Measurements from ENCODE around the gene NAXE.
A peak's percentile ranks its signal among the peaks of the same experiment; 100 is the strongest.
"Not testable (repeated sequence)": the region's sequence is repeated elsewhere in the genome, so short reads cannot be mapped to it uniquely, and the experiment has no call there.

NAXE gene

GRCh38 chr1:156566436-156566835 lies 25.1 kb upstream of the NAXE start:
- no peak for DNase-seq (ENCODE audit: low read depth, low spot score)

DNA sequence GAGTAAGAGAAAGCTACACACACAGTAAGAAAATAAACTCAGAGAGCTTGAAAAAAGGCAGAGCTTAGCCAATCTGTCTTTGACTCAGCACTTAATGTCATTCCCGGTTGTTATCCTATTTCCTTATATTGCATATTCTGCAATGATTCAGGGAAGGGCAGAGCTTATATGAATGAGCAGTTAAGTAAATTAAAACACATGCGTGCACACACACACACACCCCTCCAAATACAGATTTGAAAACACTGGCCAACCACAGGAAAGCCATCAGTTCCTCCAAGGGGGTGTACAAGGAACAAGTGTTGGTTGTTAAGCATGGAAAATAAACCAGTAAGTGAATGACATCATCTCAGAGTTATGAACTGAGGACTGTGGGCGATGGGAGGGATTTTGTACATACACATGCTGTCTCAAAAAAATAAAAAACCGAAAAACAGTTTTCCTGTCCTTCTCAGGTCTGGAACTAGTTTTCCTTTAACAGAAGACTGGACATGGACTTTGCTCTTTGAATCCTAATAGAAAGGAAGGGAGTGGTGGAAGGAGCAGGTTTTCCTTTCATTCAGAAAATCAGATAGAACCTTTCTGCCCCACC lies 20.2 kb upstream of the NAXE start:
- no peak for DNase-seq (ENCODE audit: low read depth, low spot score)

DNA sequence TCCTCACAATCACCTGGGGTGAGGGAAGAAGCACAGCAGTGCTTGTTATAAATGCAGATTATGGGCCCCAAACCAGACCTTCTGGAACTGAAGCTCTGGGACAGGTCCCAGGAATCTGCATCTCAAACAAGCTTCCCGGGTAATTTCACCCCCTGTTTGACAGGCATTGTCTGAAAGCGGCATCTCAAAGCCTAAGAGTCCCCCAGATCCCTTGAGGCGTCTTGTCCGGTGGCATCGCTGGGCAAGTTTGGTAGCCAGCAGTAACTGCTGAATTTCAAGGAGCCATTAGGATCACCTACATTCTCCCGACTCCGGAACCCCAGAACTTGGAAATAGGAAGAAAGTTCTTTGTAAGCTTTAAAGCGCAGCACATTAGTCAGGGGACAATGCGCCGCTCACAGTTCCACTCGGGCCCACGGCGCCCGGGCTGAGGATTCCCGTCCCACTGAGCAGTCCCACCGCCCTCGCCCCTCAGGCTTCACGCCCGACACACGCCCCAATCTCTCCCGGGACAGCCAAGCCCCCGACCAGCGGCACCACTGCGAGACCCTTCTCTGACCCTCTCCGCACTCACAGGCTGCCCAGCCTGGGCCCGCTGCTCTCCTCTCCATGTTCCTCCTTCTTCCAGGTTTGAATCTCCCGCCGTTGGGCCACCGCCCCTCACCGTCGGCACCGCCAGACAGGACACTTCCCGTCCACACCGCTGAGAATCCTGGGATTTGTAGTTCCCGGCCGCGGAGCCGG lies 19.5 kb upstream of the NAXE start, which contains the start of gene IQGAP3:
Gene IQGAP3 (minus strand): TSS at position 647 of the 744 bp plus-strand sequence. CDS start 36 bp downstream, at position 611.
- peak; percentile 53 for DNase-seq (ENCODE audit: low read depth, low spot score)

DNA sequence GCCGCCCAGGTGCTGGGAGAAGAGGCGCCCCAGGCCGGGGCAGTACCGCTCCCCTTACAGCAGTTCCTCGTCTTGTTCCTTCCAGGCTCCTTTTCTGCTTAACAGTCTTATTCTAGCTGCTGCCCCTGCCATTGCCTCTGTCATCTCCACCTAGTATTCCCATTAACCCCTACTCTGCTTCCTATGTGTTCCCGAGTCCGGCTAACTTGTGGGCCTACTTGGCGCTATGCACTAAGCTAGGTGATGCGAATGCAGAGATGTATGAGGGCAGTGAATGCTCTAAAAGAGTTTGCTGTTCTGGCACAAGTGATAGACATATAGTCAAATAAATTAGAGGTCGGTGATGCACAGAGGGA lies 18.9 kb upstream of the NAXE start:
- DNase-seq (ENCODE audit: low read depth, low spot score), result no peak

- DNase-seq (ENCODE audit: low read depth, low spot score), result no peak
These were observed 17.4 kb upstream of the NAXE start for GRCh38 chr1:156574039-156574633.

DNA sequence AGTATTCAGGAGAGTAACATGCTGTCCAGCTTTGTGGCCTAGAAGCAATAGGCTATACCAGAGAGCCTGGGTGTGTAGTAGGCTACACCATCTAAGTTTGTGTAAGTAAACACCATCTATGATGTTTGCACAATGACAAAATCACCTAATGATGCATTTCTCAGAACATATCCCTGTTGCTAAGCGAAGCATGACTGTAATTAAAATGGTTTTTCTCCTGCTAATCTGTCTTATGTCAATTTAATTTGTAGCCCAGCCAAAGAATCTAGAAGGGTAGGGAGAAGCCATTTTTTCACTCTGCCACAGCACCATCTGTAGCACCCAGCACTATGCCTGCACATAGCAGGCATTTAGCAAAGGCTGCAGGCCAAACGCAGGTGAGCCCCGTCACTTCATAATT lies 14.0 kb upstream of the NAXE start:
- no peak for DNase-seq (ENCODE audit: low read depth, low spot score)

DNA sequence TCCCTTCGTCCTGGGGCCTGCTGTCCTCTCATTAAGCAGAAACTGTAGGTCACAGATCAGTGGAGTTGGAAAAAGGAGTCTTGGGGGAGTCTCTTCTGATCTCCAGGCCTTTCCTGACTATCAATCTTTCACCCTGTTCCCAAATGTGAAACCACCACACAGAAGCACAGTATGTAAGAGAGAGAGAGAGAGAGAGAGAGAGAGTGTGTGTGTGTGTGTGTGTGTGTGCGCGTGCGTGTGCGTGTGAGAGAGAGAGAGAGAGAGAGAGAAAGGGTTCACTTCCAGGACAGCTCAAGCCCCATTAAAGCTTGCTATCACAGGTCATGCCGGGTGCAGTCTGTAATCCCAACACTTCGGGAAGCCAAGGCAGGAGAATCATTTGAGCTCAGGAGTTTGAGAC lies 13.5 kb upstream of the NAXE start:
- DNase-seq (ENCODE audit: low read depth, low spot score), result no peak

- DNase-seq (ENCODE audit: low read depth, low spot score), result no peak
These were observed 12.1 kb upstream of the NAXE start, which contains the start of gene TTC24 for GRCh38 chr1:156579472-156579871. TSS of gene TTC24 (plus strand) at chr1:156579723. CDS start at chr1:156581365, 1,642 bp downstream.

DNA sequence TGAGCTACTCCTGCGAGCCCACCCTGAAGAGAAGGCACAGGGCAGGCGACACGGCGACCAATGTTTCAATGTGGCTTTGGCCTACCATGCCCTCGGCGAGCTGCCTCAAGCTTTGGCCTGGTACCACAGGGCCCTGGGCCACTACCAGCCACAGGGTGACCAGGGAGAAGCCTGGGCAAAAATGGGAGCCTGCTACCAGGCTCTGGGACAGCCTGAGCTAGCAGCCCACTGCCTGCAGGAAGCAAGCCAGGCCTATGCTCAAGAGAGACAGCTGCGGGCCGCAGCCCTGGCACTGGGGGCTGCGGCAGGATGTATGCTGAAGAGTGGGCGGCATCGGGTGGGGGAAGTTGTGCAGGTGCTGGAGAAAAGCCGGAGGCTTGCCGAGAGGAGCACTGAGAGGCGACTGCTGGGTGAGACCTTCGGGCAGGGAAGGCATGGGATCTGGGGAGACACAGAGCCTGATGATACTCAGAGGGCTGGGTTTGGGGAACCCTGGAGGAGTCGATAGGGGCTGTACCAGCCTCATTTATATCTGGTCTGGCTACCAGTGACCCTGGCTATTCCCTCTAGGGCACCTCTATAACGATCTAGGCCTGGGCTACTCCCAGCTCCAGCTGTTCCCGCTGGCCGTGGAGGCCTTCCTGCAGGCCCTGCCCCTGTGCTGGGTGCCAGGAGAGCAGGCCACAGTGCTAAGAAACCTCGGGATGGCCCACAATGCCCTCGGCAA lies 9.8 kb upstream of the NAXE start:
- no peak for DNase-seq (ENCODE audit: low read depth, low spot score)

GRCh38 chr1:156582388-156583017 lies 9.1 kb upstream of the NAXE start:
- no peak for DNase-seq (ENCODE audit: low read depth, low spot score)

DNA sequence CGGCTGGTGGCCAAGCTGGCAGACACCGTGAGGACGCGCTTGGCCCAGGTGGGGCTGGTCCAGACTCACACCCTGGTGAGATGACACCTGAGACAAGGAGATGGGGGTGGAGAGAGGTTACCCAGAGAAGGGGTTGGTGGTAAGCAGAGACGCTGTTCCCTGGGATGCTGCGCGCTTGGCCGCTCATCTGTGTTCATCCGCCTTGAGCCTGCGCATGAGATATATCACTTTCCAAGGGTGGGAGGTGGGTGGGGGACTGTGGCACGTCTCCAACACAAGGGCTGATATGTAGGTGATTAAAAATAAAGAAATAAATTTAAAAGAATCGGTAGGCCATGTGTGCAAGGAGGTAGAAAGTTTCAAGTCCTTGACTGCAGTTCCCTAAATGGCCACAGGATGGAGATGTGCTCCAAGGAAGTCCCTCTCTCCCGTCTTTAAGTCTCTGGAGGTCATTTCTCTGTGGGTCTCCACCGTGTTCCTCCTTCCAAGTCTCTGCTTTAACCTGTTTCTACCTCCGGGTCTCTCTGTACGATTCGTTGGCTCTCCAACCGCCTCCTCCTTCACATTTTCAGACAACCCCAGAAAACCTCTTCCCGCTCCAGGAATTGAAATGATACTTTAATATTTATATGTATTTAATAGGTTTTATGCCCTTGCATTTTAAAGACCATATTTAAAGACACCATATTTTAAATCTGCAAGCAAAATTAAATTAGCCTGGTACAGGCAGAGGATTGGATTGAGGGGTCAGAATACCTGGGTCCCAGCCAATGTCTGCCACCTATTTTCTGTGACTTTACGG lies 7.6 kb upstream of the NAXE start:
- DNase-seq (ENCODE audit: low read depth, low spot score), result peak; percentile 45

DNA sequence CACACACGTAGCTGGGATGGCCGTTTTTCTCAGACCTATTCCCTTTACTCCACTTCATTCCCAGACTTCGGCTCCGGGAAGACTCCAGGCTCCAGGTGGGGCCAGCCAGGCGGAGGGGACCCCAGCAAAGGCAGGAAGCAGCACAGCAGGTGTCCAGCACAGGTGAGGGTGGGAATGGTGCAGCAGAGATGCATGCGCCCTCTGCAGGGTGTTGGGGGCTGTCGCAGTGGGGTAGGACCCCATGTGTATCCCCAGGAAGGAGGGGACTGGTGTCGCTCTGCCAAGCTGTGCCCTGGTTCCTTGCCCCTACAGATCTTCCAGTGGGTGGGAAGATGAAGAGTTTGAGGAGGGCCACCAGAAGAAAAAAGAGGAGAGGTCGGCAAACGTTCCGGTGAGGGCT lies 6.8 kb upstream of the NAXE start:
- DNase-seq (ENCODE audit: low read depth, low spot score), result no peak

- no peak for DNase-seq (ENCODE audit: low read depth, low spot score)
These were observed 5.3 kb upstream of the NAXE start for GRCh38 chr1:156586323-156586722.

- DNase-seq (ENCODE audit: low read depth, low spot score), result no peak
These were observed 4.6 kb upstream of the NAXE start for GRCh38 chr1:156586892-156587477.

DNA sequence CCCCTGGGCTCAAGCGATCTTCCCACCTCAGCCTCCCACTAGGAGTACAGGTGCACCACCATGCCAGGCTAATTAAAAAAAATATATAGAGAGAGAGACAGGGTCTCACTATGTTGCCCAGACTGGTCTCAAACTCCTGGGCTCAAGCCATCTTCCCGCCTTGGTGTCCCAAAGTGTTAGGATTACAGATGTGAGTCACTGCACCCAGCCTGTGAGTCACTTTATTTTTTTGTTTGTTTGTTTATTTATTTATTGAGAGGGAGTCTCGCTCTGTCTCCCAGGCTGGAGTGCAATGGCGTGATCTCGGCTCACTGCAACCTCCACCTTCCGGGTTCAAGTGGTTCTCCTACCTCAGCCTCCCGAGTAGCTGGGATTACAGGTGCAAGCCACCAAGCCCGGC lies 3.6 kb upstream of the NAXE start:
- DNase-seq (ENCODE audit: low read depth, low spot score), result not testable (repeated sequence)

DNA sequence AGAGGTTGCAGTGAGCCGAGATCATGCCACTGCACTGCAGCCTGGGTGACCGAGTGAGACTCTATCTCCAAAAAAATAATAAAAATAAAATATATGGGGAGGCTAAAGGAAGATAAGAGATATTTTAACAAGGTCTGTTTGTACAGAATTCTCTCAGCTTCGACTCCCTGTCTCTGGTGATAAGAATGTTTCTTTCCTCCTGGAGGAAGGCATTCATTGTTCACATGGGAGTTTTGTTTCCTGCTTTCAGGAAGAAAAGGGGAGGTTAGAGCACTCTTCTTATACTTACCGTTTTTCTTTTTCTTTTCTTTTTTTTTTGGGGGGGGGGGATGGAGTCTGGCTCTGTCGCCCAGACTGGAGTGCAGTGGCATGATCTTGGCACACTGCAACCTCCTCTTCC lies 2.0 kb upstream of the NAXE start:
- DNase-seq (ENCODE audit: low read depth, low spot score), result no peak

GRCh38 chr1:156590326-156591180 lies 1.0 kb upstream of the NAXE start:
- DNase-seq (ENCODE audit: low read depth, low spot score), result no peak

DNA sequence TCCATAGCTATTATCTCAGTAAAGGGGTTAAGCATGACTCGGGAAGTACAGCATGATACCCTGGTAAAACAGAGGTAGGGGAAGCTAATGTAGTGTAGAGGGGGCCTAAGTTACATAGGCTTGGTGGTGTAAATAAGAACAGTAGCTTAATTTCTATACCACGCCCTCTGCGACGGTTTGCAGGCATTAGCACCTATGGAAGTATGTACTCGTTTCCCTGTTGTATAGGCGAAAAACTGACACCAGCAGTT lies 470 bp upstream of the NAXE start:
- no peak for DNase-seq (ENCODE audit: low read depth, low spot score)

GRCh38 chr1:156592158-156592909 lies 758 bp downstream of the NAXE start:
- DNase-seq (ENCODE audit: low read depth, low spot score), result no peak
